ENCODE measurements around the gene NUDT8.
A peak's percentile ranks its signal among the peaks of the same experiment; 100 is the strongest.
"Not testable (repeated sequence)": the region's sequence is repeated elsewhere in the genome, so short reads cannot be mapped to it uniquely, and the experiment has no call there.

NUDT8 gene

GRCh38 chr11:67611704-67612587, 17.8 kb downstream of the NUDT8 start:
- no peak for DNase-seq (ENCODE audit: low read depth)

DNA sequence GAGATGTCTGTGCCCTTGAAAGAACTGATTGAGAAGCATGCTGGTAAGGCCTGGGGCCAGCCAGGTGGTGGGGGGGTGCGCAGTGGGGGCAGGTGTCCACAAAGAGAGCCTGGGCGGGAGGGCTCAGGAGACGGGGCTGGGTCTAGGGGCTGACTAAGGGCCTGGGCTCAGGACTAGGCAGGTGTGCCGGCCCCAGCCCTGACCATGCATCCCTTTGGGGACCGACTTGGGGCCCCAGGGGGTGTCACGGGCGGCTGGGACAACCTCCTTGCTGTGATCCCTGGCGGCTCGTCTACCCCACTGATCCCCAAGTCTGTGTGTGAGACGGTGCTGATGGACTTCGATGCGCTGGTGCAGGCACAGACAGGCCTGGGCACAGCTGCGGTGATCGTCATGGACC, 18.6 kb downstream of the NUDT8 start:
- no peak for DNase-seq (ENCODE audit: low read depth)

GRCh38 chr11:67610302-67610868, 19.4 kb downstream of the NUDT8 start:
- DNase-seq (ENCODE audit: low read depth) = no peak

GRCh38 chr11:67609316-67609715, 20.4 kb downstream of the NUDT8 start:
- DNase-seq (ENCODE audit: low read depth) = no peak

DNA sequence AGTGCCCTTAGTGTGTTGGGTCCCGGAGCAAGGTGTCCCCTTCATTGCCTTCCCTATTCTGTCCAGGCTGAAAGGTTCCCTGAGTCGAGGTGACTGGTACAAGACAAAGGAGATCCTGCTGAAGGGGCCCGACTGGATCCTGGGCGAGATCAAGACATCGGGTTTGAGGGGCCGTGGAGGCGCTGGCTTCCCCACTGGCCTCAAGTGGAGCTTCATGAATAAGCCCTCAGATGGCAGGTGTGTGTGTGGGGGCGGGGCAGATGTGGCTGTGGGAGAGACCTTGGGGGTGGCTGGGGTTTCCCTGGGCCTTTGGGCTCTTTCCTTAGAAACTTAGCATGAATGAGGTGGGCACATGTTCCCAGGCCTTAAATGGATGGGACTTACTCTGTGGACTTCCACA, 21.3 kb downstream of the NUDT8 start:
- DNase-seq (ENCODE audit: low read depth) = no peak

DNA sequence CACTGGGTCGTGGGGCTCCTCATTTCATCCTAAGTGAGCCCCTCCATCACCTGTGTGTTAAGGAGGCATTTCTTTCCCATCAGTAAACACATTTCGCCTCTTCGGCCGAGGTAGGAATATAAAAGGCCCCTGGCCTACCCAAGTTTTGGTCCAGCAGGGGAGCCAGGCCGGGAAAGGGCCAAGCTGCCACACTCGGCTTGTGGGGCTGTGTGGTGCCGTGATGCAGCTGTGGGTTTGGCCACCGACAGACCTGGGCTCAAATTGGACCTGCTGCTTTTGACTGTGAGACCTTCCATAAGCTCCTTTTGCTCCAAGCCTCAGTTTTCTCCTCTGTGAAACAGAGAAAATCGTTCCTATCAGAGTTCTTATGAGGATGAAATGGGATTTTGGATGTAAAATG, 22.2 kb downstream of the NUDT8 start:
- DNase-seq (ENCODE audit: low read depth) = no peak

GRCh38 chr11:67606492-67607295, 23.0 kb downstream of the NUDT8 start, which contains the start of gene NDUFV1:
Gene NDUFV1 (plus strand): TSS chr11:67606936. CDS start chr11:67607005, 69 bp downstream.
- DNase-seq (ENCODE audit: low read depth) = peak; percentile 80

- DNase-seq (ENCODE audit: low read depth) = no peak
Measured at GRCh38 chr11:67606093-67606491, 23.6 kb downstream of the NUDT8 start.

DNA sequence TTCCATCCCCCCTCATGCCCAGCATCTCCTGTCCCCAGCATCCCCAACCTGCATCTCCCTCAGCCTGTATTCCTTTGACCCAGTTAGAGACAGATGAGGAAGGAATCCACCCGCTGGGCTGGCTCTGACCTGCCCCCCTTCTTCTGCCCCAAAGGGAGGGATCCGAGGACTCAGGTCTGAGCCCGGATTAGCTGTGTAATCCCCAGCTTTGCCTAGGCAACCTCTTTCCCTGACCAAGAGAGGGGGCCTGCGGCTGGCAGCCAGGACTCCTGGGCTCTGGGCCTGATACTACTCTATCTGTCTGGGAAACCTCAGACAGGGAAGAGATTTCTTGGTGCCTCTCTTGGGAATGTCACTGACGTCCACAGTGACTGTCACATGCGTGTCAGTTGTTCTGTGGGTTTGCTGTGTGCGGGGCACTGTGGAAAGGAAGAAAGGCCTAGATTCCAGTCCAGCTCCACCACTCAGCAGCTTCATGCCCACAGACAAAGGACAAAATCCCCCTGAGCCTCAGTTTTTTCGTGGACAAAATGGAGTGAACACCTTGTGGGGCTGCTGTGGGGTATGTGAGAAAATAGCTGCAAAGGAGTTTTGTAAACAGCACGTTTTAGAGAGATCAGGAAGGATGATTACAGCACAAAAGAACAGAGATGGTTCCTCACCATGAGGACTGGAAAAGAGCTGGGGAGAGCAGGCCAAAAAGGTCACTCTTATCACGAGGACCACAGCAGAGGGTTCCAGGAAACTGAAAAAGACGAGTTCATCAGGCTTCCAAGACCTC, 24.3 kb downstream of the NUDT8 start:
- no peak for DNase-seq (ENCODE audit: low read depth)

DNA sequence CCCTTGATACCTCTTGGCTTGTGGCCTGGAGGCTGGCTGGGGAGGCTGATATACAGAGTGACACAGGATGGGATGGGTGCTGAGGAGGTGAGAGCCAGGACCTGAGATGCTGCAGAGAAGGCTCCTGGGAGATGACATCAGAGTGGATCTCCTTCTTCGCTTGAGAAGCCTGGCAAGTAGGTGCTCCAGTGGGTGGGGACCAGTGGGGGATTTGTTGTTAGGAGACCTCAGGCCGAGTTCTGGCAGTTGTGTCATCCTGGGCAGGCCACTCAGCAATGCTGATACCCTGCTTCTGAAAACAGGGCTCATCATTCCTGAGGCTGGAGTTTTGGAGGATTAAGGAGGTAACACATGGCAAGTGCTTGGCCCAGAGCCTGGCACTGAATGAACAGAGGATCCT, 24.9 kb downstream of the NUDT8 start:
- DNase-seq (ENCODE audit: low read depth) = no peak

GRCh38 chr11:67604119-67604518, 25.6 kb downstream of the NUDT8 start:
- not testable (repeated sequence) for DNase-seq (ENCODE audit: low read depth)

- DNase-seq (ENCODE audit: low read depth) = no peak
Measured at GRCh38 chr11:67601098-67601497, 28.6 kb downstream of the NUDT8 start.

DNA sequence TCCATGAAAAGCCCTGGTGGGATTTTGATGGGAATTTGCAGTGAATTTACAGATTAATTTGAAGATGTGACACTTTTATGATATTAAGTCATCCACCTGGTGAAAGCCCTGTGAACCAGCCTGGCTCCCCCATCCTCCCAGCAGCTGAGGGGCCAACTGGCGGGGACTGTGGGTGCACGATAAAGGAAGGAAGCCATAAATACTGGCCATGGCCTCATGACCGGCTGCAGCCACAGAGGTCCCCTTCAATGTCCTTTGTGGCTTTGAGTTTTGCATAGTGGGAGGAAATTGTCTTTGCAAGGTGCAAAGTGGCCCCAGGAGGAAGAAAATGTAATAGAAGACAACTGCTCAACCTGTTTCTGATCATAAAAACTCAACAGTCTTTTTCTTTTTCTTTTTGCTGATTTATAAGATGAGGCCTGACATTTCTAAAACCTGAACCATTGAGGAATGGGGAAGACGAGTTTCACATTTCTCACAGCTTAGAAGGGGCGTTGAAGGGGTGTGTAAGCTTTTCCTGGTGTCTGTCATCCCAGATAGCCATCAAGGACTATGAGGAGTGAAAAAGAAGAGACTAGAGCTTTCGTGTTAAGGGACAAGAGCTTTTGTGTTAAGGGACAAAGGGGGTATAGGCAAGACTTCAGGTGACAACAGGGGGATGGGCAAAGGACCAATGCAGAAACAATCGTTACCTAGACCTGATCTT, 29.3 kb downstream of the NUDT8 start:
- no peak for DNase-seq (ENCODE audit: low read depth)

- DNase-seq (ENCODE audit: low read depth) = no peak
Measured at GRCh38 chr11:67599149-67599548, 30.6 kb downstream of the NUDT8 start.

- not testable (repeated sequence) for DNase-seq (ENCODE audit: low read depth)
Measured at GRCh38 chr11:67597963-67598362, 31.8 kb downstream of the NUDT8 start.

GRCh38 chr11:67597458-67597857, 32.3 kb downstream of the NUDT8 start:
- not testable (repeated sequence) for DNase-seq (ENCODE audit: low read depth)

DNA sequence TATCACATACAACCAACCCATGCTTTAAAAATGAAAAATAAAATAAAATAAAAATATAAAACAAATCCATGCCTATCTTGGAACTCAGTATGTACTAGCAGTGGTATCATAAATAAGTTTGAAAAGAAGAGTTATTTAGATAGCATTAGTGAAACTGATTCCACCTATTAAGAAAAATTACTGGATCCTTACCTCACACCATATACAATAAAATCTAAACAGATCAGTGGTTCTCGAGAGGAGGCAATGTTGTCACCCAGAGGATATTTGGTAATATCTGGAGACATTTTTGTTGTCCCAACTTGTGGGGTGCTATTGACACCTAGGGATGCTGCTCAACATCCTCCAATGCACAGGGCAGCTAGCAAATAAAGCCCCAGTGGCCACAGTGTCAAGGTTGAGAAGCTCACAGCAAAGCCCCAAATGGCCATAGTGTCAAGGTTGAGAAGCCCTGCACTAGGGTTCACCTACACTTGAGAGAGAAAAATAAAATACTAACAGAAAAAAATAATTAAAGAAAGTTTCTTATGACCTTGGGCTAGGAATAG, 32.9 kb downstream of the NUDT8 start:
- no peak for DNase-seq (ENCODE audit: low read depth)

DNA sequence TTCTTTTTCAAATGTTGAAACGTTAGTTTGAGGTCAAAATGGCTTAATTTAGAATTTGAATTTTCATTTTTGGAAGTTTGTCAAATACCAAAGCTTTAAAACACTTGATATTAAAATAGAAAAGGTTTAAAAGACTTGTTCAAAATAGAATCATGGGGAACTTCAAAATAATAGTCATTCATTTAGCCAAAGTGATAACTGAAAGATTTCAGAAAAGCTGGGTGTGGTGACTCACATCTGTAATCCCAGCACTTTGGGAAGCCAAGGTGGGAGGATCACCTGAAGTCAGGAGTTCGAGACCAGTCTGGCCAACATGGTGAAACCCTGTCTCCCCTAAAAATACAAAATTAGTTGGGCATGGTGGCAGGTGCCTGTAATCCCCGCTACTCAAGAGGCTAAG, 35.3 kb downstream of the NUDT8 start:
- no peak for DNase-seq (ENCODE audit: low read depth)

GRCh38 chr11:67593565-67593905, 36.2 kb downstream of the NUDT8 start:
- no peak for DNase-seq (ENCODE audit: low read depth)

GRCh38 chr11:67592880-67593564, 36.7 kb downstream of the NUDT8 start:
- DNase-seq (ENCODE audit: low read depth) = no peak

All from HS-27A (cell line).